ENCODE results near the gene SLC35G3.
"Not testable (repeated sequence)": the region's sequence is repeated elsewhere in the genome, so short reads cannot be mapped to it uniquely, and the experiment has no call there.

Gene SLC35G3

DNA sequence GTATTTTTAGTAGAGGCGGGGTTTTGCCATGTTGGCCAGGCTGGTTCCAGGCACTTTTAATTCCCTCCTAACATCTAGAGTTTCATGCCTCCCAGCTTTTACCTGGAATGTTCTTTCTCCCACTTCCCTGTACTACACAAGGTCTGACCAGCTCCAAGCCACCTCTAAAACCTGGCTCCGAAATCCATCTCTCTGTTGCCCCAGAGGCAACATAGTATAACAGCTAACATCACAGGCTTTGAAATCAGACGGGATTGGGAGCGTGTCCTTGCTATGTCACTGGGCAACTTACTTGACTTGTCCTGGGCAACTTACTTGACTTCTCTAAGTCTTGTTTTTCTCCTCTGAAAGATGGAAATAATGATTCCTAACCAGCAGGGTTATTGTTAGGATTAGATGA lies 31.4 kb downstream of the SLC35G3 start:
- no peak for DNase-seq

DNA sequence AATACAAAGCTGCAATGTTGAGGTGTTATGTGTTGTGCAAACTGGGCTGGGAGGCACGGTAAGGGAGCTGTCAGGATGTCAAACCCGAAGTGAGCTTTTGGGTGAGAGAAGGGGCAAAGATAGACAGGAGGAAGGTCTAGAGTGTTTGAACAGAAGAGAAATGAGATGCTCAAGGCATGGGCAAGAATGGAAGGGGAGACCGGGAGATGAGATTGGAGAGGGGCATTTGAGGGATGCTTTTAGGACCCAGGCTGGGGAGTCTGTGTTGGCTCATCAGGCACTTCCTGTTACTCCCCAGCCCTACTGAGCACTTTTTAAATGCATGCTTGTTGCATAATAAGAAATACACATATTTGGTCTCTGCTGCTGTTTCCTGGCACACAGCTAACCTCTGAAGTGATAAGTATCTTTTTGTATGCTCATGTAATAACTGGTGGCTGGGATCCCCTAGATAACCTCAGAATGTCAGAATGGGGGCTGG lies 32.9 kb downstream of the SLC35G3 start:
- DNase-seq, result no peak

DNA sequence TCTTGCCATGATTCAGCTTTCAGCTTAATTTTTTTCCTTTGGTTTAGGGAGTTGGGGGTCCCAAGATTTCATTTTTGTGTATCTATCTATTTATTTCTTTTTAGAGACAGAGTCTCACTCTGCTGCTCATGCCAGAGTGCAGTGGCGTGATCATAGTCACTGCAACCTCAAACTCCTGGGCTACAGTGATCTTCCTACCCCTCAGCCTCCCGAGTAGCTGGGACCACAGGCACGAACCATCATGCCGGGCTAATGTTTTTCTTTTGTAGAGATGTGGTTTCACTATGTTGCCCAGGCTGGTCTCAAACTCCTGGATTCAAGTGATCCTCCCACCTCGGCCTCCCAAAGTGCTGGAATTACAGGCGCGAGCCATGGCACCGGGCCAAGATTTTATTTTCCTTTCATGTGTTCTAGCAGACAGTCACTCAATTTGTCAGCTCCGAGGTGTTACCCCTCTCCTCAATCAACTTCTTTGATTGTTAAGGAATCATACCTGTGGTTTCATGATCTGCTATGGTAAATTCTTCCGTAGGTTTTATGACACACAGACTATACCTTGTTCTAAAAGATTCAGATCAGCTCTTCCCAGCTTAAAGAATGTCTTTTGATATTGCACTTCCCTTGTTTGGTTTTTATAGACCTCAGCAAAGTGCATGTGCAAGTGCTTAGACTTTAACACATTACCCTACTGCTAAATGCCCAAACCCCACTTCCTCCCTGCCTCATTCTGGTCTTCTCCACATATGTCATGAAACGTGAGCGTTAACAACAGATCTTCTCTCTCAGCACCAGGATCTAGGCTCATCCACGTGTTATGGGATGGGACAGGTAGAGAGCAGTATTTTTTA lies 33.6 kb downstream of the SLC35G3 start:
- no peak for DNase-seq

DNA sequence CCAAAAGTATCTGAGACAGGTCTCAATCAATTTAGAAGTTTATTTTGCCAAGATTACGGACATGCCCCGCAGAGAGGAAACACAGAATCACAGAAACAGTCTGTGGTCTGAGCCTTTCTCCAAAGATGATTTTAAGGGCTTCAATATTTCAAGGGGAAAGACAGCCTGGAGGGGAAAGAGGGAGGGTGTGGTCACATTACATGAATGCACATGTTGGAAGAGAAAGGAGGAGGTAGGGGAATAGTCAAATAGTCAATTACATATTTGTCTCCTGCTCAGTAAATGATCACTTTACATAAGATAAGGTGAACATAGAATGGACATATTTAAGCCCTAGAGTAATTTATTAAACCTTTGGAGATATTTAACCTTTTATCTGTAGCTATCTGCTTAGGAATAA lies 34.3 kb downstream of the SLC35G3 start:
- no peak for DNase-seq

DNA sequence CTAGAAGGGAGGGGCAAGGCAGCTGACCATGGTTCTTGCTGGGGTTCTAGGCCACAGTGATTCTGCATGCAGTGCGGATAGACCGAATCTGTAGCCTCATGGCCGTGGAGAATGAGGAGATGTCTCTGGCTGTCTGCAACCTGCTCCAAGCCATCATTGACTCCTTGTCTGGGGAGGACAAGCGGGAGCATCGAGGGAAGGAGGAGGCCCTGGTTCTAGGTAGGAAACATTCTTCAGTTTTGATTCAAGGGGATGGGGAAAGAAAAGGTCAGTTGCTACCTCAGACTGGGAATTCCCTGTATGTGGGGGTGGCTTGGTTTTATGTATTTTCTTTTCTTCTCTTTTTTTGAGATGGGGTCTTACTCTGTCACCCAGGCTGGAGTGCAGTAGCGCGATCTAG lies 38.9 kb downstream of the SLC35G3 start:
- no peak for DNase-seq

DNA sequence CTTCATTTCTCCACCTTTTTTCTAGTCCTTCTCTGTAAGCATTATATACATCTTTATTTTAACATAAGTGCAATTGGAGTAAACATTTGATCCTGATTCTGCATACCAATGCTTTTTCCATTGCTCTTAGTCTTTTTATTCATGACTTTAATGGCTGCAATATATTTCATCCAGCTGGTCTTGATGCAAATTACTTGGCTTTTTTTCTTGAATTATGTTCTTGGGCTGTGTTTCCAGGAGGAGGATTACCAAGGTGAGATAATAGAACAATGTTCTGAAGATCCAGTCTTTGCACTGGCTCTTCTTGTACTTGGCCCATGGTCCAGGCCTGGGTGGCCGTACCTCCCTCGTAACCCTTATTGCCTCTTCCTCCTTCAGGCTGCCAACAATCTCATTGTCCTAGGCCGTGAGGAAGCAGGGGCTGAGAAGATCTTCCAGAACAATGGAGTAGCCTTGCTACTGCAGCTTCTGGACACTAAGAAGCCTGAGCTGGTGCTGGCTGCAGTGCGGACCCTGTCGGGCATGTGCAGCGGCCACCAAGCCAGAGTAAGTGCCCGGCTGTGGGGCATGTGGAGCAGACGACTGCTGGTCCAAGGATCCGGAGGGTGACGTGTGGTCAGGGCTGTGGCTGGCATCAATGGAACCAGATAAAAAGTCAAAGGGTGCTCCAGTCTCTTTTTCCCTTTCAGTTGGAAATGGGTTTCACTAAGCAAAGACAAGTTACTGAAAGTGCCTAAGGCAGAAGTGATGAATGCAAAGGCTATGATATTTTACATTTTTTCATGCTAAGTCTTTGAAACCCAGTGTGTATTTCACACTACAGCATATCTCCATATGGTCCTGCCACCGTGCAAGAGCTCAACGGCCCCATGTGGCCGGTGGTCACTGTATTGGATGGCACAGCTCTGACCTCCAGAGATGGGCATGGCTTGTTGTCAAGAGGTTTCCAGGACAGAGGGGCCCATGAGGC lies 39.7 kb downstream of the SLC35G3 start:
- no peak for DNase-seq

DNA sequence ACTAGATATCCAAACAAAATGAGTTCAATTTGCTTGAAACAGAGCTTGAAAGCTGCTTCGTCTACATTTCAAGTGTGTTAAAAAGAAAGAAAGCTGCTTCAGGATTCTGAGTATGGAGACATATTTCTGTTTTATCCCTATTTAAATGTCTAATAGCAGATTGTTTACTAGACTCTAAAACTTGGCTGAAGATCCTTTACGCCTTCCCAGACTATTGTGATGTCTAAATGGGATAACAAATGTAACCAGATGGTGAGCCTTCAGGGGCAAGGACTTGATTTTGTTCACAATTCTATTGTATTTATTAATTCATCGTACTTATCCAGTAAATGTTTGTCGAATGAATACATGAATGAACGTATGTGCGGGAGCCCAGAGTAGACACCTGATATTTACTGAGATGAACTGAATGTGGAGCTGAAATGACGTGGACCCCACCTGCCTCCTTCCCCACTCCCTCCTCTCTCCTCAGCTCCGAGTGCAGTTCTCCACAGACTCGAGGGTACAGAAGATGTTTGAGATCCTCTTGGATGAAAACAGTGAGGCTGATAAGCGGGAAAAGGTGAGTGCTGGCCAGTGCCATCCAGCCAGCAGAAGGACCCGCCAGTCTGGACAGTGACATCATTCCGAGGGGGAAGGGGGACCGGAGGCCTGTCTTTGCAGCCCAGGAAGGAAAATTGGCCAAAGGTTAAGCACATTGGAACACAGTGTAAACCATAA lies 41.6 kb downstream of the SLC35G3 start:
- no peak for DNase-seq

DNA sequence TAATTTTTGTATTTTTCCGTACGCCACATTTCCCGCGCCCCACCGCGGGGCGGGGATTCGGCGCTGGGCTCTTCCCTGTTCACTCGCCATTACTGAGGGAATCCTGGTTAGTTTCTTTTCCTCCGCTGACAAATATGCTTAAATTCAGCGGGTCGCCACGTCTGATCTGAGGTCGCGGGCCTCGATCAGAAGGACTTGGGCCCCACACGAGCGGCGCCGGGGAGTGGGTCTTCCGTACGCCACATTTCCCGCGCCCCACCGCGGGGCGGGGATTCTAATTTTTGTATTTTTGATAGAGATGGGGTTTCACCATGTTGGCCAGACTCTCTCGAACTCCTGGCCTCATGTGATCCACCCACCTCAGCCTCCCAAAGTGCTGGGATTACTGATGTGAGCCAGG lies 43.1 kb downstream of the SLC35G3 start:
- DNase-seq, result not testable (repeated sequence)

DNA sequence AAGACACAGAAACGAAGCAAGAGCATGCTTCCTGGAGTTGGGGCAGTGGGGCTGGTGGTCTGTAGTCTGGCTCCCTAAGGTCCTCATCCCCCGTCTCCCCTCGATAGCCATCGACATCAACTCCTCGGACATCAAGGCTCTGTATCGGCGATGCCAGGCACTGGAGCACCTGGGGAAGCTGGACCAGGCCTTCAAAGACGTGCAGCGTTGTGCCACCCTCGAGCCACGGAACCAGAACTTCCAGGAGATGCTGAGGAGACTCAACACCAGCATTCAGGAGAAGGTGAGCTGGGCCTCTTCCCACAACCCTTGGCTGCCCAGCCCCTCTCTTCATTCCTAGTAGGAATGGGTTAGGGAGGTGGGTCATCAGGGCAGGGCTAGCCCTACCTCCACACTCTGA lies 44.3 kb downstream of the SLC35G3 start:
- DNase-seq, result no peak

DNA sequence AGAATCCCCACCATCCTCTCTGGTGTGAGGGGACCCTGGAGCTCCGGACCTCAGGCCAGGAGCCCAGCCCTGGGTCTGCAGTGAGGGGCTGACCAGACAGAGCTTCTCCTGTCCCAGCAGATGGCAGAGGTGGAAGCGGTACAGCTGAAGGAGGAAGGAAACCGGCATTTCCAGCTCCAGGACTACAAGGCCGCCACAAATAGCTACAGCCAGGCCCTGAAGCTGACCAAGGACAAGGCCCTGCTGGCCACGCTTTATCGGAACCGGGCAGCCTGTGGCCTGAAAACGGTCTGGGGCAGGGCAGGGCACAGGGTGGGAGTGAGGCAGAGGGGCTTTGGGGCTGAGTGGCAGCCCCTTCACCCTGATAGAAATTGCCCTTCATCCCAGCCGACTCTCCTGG lies 46.0 kb downstream of the SLC35G3 start:
- DNase-seq, result no peak

DNA sequence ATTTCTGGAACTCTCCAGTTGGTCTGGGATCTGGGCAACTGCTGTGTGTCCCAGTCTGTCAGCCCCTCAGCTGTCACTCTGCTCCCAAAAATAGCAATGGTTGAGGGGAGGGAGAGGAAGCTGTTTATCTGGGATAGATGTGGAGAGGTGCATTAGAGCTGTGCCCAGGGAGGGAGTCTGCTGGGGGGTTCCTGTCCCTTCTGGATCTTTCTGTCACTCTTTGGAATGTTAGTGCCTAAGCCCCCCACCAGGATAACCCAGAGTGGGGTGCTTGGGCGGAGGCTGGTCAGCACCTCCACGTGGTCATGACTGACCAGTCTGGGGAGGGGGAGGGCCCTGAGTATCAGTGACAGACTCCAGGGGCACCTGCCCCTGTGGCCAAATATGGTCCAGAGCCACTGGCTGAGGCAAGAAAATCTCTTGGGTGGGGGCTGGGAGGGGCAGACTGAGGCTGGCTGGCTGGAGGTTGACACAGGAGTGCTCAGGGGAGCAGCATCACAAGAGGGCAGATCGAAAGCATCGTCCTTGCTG lies 46.8 kb downstream of the SLC35G3 start, which contains the start of gene UNC45B:
UNC45B (plus strand) TSS at position 443 of the 531 bp plus-strand sequence. CDS start 447 bp downstream, outside the sequence.
- no peak for DNase-seq

DNA sequence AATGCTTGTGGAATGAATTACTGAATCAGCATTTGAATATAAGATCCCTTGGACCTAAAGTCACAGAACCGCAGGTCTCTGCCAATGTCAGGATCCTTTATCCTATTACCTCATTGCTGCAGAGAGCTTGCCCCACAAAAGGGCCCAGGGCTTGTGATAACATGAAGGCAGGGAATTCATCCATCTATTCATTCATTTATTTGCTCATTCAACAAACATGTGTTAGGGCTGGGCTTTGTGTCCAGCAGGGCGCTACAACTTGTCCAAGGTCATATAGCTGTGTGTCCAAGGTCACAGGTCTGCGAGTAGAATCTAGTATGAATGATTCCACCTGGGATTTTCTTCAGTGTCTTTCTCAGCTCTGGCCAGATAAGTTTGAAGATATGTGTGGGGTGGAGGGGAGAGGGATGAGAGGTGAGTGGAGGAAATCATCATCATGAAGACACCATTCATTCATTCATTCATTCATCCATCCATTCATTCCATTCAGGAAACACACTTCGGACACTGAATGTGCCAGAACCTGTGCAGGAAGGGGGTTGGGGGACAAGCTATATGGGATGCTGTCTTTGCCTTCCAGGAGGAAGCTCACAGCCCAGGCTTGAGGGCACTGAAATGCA lies 47.9 kb downstream of the SLC35G3 start:
- no peak for DNase-seq

DNA sequence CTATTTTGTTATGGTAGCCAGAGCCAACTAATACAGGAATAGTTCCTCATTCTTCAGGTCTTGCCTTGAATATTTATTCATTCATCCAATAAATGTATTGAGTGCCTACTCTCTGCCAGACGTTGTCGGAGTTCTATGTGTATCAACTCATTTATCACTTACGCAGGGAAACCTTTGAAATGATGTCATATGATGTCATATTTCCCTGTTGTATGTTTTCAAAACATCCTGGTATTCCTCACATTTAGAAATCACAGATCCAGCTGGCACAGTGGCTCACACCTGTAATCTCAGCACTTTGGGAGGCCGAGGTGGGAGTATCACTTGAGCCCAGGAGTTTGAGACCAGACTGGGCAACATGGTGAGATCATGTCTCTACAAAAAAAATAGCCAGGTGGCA lies 49.4 kb downstream of the SLC35G3 start:
- DNase-seq, result no peak
